HL-60 (cell line): ENCODE results near the gene TAL1.

Source experiments
- DNase-seq, 2 experiments: peaks; one replicate each; pipeline ENCODE4 v3.0.0-alpha.2; 2010 to 2020; ENCODE audit warnings: low read depth in 1 of 2, low spot score in 1 of 2
- H3K27ac ChIP-seq: fragments of 250-450 bp; sonication (Bioruptor Pico); replicated peaks from 2 replicates; pipeline ENCODE4 v1.5.1; 2020; ENCODE audit warnings: mild to moderate bottlenecking, moderate library complexity
- H3K27me3 ChIP-seq: fragments of 250-450 bp; sonication (Bioruptor Pico); 2 replicates; pipeline ENCODE4 v1.5.1; 2021; ENCODE audit warnings: mild to moderate bottlenecking, moderate library complexity; ENCODE audit not compliant: insufficient read depth, poor library complexity, severe bottlenecking
- H3K4me3 ChIP-seq: replicated peaks from 2 replicates; pipeline ENCODE4 v1.5.1; 2011; ENCODE audit warnings: mild to moderate bottlenecking, control low read depth, low read length; ENCODE audit not compliant: insufficient read depth
- CTCF ChIP-seq: IDR thresholded peaks from one replicate; pipeline ENCODE4 v1.5.1; 2011; ENCODE audit warnings: low read length, control low read depth, inconsistent platforms; ENCODE audit not compliant: insufficient read depth
- GABPA ChIP-seq: IDR thresholded peaks from 2 replicates; pipeline ENCODE4 v1.6.1; 2012; ENCODE audit warnings: low read depth
- POLR2AphosphoS5 ChIP-seq: IDR thresholded peaks from 2 replicates; pipeline ENCODE4 v1.6.1; 2012; ENCODE audit warnings: low read depth
- REST ChIP-seq: IDR thresholded peaks from 2 replicates; pipeline ENCODE4 v1.6.1; 2012; ENCODE audit warnings: low read depth; ENCODE audit not compliant: insufficient replicate concordance
- SPI1 ChIP-seq: IDR thresholded peaks from 2 replicates; pipeline ENCODE4 v1.6.1; 2012; ENCODE audit warnings: low read depth, mild to moderate bottlenecking, borderline replicate concordance

The TAL1 gene

DNA sequence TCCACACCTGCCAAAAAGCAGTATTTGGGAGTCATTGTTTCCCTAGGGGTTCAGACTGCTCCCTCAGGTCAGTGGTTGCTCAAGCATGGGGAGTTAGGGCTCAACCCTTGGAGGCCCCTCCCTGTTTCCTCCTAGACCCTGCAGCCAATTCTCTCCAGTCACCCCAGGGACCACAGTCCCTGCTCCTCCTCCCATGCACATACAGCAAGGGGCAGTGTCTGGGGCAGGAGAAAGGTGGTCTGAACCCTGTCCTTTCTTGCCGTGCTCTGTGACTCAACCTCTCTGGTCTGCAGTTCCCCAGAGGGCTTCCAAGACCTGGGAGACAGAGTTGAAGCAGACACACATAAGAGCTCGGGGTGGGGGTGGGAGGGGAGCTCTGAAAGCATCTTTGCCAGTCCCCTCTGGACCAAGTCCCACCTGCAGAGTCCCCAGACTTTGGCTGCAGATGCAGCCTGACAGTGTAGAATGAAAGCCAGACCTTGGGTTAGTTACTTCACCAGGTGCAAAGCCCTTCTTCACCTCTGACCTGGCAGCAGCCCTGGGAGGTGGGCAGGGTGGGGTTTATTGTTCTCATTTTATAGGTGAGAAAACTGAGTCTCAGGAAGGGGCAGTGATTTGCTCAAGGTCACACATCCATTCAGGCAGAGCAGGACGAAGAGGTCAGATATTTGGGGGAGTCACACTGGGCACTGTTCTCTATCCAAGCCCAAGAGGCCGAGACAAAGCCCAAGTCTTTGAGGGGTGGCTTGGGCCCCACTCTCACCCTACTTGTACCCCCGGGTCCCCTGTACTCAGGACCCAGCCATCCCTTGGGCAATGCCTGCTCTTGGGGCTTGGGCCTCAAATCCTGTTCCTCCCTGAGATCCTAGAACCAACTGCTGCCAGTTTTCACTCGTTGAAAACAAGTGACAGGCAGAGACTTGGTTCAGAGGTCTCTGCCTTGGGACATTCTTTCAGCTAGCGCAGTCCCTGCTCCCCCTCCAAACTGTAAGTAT, 42.9 kb downstream of the TAL1 start:
- no peak overlapping the region for H3K27ac ChIP-seq
- H3K4me3 ChIP-seq: no peak overlapping the region
- TF ChIP-seq REST (no peak), CTCF (no peak), SPI1 (no peak), GABPA (no peak), POLR2AphosphoS5 (no peak)
- DNase-seq: no peak
- H3K27me3 ChIP-seq: no peaks in the 10 kb centered on the region

DNA sequence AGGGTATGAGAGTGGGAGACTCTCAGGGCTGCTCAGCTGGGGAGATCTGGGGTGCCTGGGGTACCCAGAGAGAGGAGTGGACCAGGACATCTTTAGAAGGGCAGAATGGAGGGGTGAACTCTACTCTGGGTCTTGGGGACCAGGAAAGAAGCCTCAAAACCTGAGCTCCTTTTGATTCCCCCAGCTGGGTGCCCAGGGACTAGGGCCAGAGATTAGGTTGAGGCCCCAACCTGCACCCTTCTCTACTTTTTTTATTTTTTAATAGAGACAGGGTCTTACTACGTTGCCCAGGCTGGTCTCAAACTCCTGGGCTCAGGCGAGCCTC, 44.1 kb downstream of the TAL1 start:
- Histone ChIP-seq H3K4me3 (no peak overlapping the region), H3K27me3 (no peaks in the 10 kb centered on the region), H3K27ac (no peak overlapping the region)
- TF ChIP-seq GABPA (no peak), SPI1 (no peak), CTCF (no peak), REST (no peak), POLR2AphosphoS5 (no peak)
- DNase-seq: no peak

DNA sequence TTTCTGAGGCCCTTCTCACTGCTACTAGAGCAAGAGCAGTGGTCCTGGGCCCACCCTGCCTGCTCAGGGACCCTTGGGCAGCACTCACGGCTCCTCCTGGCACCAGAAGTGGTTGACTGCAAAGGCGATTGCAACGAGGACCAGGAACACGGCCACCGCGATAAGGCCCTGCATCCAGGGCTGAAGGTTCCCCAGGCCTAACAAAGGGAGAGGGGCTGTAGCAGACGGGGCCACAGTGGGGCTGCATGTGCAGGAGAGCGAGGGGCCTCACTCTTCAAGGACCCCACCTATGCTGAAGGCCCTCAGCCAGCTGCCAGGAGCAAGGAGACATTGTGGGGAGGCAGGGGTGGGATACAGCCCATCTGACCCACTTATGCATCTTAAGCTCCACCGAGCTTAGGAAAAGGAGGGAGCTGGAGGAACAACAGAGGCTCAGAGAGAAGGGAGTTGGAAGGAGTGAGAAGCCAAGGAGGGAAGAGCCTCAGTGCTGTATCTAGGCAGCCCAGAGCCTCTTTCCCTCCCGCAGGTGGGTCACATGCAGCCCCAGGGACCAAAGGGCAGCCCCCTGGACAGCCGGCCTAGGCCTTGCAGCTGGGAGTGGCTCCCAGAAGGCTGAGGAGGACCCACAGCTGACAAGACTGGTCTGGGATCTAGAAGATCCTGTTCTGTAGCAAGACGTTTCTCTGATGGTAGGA, 44.6 kb downstream of the TAL1 start:
- no peak overlapping the region for H3K27ac ChIP-seq
- TF ChIP-seq GABPA: no peak
- TF ChIP-seq CTCF: no peak
- no peak for TF ChIP-seq POLR2AphosphoS5
- no peak for TF ChIP-seq REST
- TF ChIP-seq SPI1: no peak
- H3K4me3 ChIP-seq: no peak overlapping the region
- DNase-seq: no peak
- H3K27me3 ChIP-seq: no peaks in the 10 kb centered on the region
